NOMO-1 treated with DMSO at 0.1 percent for 48 hours (cell line): Measurements from ENCODE around the gene PWWP2B.

Experiments
- DNase-seq: peaks from one replicate; lab custom pipeline; 2025; ENCODE audit not compliant: unreplicated experiment; lab: John Stamatoyannopoulos, UW

The PWWP2B gene

DNA sequence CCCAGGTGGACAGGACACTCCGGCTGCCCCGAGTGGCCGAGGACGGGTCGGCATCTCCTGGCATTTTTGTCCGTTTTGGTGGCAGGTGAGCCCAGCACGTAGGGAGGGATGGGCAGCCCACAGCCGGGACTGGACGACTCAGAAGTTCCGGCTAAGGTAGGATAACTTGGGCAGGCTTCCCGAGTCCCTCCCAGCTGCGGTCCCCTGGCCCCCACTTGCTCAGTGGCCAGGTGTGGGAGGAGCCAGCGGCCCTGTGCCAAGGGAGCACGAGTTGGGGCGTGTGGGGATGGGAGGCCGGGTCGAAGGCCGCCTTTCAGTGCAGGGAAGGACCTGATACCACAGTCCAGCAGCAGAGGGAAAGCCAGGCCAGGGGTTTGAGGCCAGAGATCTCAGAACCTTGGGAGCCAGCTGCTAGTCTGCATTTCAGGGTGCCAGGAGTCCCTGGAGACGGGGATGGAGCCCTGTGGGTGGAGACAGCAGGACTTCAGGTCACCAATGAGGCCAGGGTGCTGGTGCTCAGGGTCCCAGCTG lies 58.5 kb downstream of the PWWP2B start:
- no peak for DNase-seq

DNA sequence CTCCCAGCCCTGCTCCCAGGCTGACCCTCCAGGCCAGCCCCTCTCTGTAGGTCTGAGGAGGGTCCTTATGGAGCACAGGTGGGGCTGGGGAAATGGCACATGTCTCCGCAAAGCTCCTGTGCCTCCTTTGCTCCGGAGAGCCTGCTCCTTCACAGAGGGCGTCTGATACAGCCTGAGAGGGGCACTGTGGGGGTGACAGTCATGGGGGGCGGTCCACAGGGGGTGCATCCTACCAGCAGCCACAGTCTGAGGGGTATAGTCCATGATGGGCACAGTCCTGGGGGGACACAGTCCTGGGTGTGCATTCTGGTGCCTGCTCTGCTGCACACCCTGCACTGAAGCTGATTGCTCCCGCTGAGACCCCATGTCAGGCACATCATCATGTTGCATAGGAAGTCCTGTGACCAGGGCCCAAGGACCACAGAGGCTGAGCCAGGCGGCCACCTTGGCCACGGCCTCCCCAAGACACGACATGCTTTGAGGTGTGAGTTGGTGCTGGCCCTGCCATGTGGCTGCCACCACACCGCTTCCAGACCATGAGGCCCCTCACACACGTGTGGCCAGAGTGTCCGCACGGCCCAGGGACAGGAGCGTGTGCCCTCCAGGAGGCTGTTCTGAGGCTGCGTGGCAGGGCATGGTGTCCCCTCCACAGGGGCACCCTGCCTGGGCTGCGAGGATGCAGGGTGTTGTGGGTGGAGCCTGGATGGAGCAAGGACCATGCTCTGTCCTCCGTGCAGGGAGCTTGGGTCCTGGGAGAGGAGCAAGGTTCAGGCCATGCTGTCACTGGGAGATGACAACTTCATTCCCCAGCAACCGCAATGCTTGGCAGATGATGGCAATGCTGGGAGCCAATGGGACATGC lies 59.2 kb downstream of the PWWP2B start:
- no peak for DNase-seq

DNA sequence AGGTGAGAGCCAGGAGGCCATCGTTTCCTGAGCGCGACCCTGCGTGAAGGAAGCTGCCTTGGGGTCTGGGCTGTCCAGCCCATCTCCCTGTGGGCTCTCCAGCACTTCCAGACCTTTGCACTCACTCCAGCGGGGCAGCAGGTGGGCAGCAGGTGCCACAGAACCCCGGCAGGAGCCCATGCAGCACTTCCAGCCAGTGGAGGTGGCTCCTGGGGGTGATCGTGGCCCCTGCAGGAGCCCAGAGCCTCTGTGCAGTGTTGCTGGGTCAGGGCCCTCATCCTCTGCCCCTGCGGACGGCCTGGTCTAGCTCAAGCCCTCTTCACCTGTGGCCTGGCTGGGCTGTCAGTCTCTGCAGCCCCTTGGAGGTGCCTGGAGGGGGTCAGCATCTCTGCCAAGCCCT lies 59.9 kb downstream of the PWWP2B start:
- no peak for DNase-seq

DNA sequence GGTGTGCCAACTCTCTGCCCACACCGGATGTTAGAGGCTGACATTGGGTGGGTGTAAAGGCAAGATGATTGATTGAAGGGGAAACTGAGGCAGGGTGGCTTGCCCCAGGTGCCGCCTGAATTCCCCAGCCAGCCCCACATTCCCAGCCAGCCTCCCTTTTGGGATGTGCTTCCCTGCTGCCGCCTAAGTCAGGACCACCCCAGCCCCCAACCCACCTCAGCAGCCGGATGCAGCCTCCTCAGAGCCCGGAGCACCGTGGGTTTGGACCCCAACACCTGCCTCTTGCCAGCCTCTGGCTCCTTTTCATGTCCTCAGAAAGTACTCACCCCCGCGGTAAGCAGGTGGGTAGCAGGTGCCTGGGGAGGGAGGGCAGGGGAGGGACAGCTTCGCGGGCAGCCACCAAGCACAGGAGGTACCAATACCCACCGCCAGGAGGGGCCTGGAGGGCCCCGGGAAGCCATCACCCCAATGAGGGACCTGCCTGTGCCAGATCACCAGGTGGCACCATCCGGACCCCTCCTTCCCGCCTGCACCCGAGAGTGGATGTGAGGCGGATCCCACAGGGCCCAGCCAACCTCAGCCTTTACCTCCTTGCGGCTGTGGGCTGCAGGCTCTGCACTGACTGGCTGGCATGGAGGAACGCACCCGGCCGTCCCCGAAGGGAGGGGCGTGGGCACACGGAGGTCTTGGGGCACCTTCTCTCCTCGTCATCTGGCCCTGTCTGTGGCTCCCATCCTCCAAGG lies 60.5 kb downstream of the PWWP2B start:
- no peak for DNase-seq

DNA sequence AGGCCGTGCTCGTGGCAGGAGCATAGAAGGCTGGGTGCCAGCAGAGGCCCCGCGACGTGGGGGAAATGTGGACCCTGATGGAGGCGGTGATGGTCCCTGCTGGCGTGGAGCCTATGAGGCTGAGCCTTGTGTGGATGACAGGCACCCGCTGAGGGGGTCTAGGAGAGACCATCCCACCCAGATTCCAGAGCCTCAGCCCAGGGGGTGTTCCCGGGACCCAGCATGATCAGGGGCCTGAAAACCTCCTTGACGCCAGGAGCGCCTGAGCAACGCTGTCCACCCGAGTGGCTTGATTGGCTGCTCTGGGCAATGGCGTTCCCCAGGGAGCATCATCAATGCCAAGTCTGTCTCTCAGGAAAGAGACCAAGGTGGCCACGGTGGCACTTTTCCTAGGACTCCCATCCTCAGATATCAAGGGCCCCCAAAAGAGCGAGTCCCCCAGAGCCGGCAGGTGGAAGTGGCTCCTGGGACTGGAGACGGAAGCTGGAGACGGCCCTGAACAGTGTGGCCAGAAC lies 61.1 kb downstream of the PWWP2B start:
- DNase-seq = no peak

DNA sequence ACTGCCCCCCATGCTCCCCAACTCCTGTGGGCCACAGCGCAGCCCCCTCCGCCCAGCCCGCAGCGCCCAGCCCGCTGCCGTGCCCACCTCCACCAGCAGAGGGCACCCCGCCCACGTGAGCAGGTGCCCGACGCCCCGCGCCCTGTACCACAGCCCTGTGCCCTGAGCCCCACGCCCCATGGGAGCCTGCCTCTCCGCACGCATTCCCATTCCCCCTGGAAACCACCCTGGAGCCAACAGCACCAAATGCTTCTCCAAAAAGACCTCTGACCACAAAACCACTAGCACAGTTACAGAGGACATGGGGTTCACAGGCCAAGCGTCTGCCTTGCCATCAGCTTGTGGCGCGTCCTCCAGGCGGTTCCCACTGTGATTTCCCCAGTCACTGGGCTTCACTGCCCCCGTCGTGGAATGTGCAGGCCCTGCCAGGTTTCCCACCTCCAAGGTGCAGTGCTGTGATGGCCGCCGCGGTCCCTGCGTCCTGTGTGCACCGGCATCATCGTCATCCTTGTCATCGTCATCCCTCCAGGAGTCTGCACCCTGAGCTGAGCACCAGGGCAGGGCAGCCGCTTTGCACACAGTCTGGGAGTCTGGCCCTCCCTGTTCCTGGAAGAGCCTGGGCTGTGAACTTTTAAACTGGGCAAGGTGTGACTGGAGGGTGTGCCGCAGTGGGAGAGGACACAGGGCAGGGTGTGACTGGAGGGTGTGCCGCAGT lies 61.7 kb downstream of the PWWP2B start:
- DNase-seq = peak; percentile 17

DNA sequence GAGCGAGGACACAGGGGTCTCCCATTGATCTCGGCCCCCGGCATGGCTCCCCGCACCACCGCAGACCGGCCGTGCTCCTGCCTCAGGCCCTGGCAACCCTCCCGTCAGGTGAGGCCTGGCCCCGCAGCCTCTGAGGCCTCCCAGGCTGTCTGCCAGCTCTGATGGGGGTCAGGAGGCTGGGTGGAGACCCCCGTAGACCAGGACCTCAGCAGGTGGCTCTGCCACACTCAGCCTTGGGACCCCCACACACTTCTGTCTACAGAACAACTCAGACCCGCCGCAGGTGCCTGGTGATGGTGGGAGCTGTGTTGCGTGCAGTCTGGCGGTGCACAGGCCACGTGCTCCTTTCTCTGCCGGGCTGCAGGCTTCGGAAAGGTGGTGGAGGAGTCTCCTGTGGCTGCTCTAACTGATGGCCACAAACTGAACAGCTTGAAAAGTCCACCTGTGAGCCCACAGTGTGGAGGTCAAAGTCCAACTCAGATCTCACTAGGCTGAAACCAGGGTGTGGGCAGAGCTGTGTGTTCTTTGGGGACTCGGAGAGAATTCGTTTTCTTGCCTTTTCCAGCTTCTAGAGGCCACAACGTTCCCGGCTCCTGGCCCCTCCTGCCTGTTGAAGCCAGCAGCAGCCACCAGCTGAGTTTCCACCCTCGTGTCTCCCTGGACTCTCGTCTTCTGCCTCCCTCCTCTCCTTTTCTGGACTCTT lies 62.5 kb downstream of the PWWP2B start:
- DNase-seq = no peak

DNA sequence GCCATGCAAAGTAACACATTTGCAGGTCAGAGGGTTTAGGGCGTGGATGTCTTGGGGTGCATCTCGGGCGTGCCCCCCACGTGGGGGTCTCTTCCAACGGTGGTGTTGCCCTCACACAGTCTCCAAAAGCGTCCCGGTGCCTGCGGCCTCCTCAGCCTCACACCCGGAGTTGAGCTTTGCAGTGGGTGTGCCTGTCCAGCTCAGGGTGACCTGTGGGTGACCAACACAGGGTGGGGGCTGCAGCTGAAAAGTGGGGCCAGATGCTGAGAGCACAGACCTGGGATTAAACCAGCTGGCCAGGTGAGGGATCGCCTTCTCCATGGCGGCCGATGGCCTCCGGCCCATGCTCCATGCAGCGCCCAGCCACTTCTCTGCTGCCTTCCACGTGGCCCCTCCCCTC lies 63.1 kb downstream of the PWWP2B start:
- no peak for DNase-seq

DNA sequence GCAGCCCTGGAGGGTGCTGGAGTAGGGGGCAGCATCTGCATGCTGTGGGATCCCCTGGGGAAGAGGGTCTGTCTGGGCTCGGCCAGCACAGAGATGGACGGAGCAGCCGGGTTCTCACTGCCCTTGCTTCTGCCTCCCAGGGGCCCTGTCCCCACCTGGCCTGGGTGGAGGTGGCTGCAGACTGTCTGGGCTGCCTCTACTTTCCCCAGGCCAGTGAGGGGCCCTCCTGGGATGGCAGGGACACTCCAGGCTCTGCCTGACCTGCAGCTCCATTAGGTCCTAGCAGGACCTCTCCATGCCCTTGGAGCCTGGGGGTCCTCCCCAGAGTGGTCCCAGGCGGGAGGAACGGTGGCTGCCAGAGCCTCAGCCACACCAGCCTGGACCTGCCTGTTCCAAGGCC lies 63.7 kb downstream of the PWWP2B start:
- no peak for DNase-seq

DNA sequence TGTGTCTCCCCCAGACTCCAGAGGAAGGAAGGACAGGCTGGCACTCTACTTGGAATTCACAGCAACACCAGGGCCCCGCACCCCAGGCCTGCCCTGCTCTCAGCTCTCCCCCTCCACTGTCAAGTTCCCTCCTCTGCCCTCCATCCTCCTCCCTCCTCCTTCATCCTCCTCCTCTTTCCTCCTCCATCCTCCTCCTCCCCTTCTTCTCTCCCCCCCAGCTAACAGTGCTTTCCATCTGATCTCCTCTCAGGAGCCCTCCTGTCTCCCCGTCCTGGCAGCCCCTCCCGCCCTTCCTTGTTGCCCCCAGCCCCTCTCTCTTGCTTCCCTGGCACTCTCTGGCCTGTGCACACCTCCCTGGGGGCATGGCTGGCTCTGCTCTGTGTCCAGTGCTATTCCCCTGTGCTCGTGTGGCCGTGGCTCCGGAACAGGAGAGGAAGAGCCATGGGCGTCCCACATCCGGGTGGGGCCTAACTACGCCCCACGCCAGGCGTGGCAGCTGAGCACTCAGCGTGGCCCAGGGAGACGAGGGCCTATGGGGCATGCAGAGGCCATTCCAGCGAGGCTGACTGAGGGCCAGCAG lies 64.2 kb downstream of the PWWP2B start:
- no peak for DNase-seq

DNA sequence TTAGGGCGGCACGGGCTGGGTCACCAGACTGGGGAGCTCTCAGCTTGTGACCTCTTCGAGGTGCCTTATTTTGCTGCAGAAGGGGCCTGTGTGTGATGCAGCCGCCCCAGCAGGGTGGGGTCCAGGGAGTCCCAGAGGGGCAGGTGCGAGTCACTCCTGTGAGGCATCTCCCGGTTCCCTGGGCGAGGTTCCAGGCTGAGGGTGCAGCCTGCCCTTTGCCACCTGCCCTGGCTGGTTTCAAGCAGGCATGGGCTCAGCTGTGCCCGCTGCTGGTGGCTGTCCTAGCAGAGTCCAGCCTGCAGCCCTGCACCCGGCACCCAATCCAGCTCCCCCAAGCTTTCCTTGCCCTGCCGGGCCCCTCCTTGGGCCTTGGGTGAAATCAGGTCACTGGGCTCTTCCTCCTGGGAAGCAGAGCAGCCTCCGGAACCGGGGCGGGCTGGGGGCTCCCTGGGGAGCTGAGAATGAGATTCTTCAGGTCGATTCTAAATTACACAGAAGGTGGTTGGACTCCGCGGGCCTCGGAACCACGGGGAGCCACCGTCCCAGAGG lies 64.8 kb downstream of the PWWP2B start:
- no peak for DNase-seq

DNA sequence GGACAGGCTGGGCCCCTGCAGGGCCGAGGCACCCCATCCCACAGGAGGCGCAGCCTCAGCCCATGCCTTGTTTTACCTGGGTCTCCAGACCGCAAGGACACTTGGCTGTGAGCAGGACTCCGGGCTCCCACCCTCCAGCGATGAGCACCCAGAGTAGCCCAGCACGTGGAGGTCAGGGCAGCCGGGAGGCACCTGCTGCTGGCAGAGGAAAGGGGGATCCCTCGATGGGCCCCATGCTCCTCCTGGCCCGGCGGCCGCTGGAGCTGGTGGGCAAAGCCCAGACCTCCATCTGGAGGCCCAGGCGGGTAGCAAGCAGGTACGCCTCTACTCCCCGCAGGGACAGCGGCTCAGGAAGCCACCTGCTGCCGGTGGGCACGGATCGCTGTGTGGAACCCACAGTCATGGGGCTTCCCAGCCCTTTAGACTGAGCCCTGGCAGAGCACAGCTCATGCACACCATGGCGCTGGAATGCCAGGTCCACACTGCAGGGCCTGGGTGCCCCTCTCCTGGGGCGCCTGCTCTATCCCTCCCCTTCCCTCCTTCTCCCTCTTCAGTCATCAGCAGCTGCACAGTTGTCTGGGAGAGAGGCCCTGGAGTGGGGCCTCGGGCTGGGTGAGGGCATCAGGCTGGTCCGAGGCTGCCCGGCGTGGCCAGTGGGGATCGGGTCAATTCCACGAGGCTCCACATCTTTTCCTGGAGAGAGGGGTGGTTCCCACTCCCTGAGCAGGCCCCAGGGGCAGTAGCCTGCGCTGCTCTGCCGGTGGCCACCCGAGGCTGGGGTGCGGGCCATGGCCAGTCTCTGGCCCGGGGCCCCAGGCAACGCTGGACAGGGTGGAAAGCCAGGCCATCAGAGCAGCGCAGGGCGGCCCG lies 65.7 kb downstream of the PWWP2B start:
- DNase-seq = no peak

DNA sequence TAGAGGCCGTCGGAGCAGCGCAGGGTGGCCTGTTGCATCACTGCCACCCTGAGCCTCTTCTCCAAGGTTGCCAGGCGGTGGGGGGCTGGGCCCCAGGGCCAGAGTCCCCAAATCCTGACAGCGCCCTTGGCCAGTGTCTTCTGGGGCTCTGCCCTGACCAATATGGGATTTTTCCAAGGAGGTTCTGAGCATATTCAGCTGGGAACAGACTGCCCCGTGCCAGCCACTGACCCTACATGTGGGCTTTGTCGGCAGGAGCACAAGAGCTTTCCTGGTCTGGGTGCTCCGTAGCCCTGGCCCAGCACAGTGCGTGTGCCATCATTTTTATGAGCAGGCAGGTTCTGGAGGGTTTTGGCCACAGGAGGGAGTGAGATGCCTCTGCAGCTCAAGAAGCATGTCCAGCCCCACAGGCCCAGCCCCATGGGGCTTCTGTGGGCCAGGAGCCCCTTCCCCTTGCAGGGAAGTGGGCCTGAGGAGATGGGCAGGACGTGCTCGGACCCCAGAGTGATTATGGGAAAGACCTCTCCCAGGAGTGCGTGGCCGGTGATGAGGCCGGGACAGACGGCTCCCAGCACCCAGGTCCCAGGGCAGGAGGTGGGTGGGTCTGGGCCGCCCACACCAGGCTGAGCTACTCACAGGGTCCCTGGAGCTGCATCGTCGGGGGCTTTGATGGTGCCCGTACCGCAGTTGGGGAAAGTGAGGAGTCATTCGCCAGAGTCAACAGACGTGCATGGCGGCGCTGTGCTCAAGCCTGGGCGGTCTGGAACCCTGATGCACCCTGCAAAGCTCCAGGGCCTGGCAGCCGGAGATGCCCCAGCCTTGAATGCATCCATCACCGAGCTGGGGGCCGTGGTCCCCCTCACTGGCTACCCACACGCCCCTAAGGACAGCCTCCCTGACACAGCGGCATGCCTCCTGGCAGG lies 66.6 kb downstream of the PWWP2B start:
- DNase-seq = no peak

DNA sequence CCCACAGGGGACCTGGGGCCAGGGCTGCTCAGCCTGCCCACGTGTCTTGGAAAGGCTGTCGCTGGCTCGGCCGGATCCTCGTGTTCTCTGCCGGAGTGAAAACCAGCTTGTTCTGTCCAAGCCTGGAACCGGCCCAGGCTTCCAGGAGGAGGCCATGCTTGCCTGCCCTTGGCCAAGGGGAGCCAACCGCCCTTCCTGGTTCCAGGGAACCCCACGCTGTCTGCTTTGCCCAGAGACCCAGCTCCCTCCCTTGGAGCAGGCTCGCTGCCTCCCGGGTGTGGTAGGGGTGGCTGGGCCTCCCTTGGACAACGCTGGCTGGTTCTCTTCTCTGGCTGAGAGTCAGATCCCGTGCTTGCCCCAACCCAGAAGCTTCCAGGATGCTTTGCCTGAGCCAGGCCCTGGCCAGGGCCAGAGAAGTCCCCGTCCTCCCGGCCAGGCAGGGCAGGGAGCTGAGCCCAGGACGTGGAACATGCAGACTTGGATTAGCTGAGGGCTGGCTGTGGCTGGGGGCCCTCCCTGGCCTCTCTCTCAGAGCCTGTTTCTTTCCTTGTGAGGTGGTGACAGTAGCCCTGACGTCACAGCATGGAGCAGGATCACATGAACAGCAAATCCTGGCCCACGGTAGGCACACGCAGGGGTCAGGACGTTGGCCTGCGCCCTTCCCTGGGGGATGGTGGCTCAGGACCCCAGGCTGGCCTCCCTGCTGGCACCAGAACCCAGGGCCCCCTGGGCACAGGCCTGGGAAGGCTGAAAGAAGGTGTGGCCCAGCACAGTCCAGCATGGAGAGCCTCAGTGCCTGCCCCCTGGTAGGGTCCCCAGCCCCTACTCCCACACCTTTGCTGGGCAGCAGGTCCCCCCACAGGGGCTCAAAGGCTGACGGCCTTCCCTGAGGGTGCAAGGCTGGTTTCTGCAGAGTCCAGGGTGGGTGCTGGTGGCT lies 67.5 kb downstream of the PWWP2B start:
- DNase-seq = no peak

DNA sequence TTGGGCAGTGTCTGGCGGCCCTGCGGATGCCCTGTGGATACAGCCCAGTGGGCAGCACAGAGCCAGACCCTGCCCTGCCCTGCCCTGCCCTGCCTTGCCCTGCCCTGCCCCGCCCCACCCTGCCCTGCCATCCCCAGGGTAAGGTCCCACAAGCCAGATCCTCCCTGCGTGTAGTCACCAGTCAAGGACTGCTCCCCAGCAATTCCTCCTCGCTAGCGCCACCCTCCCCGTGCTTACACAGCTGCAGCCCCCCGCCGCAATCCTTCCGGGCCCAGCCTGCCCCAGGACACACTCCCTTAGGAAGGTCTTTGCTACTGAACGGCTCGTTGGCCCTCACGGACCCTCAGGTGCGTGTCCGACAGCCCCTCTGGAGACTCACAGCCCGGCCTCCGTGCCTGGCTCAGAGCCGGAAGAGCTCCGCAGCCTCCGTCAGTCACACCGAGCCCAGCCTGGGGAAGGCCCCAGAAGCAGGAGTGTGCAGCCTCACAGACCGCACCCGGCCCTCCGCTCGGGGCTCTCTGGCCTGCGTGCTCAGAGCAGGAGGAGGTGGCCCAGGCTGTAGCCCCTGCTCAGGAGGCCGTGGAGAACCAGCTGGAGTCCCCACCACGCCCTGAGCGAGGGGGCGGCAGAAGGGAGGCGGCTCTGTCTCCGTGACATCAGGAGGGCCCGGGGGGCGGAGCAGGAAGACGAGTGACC lies 68.3 kb downstream of the PWWP2B start:
- DNase-seq = no peak

DNA sequence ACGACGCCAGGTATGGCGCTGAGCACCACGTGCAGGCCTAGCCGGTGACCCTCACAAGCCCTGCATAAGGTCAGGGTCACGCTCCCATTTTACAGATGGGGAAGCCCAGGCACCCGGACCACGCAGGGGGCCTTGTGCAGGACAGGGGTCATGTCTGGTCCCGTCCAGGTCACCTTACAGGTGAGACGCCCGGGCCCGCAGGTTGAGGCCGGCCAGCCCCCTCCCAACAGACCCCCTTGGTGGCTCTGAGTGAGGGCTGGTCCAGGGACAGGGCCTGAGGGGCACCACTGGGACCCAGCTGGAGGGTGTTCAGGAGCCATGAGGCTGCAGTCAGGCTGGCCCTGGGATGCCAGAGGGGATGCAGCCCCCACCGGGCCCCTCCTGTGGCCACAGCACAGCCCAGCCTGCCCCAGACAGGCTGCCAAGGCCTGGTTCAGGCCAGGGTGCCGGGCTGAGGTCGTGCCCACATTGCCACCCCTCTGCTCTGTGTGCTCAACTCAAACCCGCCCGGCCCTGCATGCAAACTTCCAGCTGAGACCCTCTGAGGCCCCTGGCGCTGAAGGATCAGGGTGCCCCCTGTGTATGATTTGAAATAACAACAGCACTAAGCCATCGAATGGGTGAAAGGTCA lies 69.0 kb downstream of the PWWP2B start:
- no peak for DNase-seq
